Measurements from ENCODE around the gene CLCN5.

DNA sequence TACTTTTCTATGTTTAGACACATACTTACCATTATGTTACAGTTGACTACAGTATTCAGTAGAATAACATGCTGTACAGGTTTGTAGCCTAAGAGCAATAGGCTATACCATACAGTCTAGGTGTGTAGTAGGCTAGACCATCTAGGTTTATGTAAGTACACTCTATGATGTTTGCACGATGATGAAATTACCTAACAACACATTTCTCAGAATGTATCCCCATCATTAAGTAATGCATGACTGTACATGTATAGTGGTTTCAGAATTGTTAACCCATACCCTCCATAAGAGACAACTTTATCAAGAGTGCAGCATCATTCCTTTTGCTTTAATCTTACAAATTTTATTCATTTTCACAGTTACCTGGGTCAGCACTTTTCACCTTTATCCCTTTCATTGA, 126.8 kb downstream of the CLCN5 start:
- TF ChIP-seq, protein P1, sequence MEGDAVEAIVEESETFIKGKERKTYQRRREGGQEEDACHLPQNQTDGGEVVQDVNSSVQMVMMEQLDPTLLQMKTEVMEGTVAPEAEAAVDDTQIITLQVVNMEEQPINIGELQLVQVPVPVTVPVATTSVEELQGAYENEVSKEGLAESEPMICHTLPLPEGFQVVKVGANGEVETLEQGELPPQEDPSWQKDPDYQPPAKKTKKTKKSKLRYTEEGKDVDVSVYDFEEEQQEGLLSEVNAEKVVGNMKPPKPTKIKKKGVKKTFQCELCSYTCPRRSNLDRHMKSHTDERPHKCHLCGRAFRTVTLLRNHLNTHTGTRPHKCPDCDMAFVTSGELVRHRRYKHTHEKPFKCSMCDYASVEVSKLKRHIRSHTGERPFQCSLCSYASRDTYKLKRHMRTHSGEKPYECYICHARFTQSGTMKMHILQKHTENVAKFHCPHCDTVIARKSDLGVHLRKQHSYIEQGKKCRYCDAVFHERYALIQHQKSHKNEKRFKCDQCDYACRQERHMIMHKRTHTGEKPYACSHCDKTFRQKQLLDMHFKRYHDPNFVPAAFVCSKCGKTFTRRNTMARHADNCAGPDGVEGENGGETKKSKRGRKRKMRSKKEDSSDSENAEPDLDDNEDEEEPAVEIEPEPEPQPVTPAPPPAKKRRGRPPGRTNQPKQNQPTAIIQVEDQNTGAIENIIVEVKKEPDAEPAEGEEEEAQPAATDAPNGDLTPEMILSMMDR (IDR thresholded peaks at IDR 0.05): no peak
- TF ChIP-seq POLR2A (IDR thresholded peaks at IDR 0.05): no peak

All from breast epithelium (tissue), 3 donors.